ENCODE data around the gene LRGUK.

LRGUK gene

DNA sequence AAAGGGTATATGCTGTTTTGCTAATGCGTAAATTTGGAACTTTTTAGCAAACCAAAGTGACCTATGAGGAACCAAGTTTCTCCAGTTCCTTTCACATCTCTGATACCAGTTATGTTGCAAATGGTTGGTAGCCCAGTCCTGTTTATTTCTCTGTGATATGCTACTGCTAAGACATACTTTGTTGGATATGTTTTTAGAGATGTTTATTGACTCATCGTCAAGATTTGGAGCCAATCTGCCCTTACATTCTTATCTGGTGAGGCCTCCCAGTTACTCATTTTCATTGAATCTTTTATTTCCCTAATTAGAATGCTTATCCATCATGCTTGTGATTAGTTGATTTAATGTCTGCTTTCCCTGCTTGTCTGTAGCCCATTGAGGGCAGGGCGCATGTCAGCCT is 58.9 kb downstream of the LRGUK start:
- no peaks in the 10 kb centered on the region for H3K36me3 ChIP-seq (ENCODE audit: control insufficient read depth, insufficient read depth, low read length)
- no peaks in the 10 kb centered on the region for H3K4me1 ChIP-seq (ENCODE audit: control insufficient read depth, insufficient read depth, low read length, poor library complexity, severe bottlenecking)
- no peak overlapping the region for H3K27ac ChIP-seq (ENCODE audit: low read depth, low read length, severe bottlenecking)
- no CpG with 5 or more reads among the region's 3 CpGs for WGBS, 2 experiments (ENCODE audit: insufficient coverage in 2 of 2)
- H3K4me3 ChIP-seq (ENCODE audit: extremely low read depth, insufficient read depth, low read length, poor library complexity, severe bottlenecking) = no peak overlapping the region
- no peaks in the 10 kb centered on the region for H3K9me3 ChIP-seq (ENCODE audit: control insufficient read depth, low read length)

DNA sequence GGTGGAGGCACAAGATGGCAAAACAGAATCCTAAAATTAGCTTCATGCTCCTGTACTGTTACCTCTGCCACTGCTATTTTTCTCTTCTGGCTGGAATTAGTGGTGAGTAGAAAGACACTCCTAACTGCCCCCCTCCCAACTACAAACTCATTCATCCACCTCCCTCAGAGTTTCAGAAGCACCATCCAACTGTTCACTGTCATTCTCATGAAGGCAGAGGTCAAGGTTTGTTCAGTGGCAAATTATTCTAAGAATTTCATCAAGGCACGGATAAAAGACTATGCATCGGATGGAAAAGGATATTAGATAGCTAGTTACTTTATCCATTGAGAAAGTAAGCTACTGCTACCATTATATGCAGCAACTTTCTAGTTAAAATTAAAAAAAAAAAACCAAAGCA is 59.7 kb downstream of the LRGUK start:
- Histone ChIP-seq H3K4me3 (ENCODE audit: extremely low read depth, insufficient read depth, low read length, poor library complexity, severe bottlenecking) (no peak overlapping the region), H3K36me3 (ENCODE audit: control insufficient read depth, insufficient read depth, low read length) (no peaks in the 10 kb centered on the region), H3K4me1 (ENCODE audit: control insufficient read depth, insufficient read depth, low read length, poor library complexity, severe bottlenecking) (no peaks in the 10 kb centered on the region), H3K9me3 (ENCODE audit: control insufficient read depth, low read length) (no peaks in the 10 kb centered on the region), H3K27ac (ENCODE audit: low read depth, low read length, severe bottlenecking) (no peak overlapping the region)
- WGBS, 2 experiments (ENCODE audit: insufficient coverage in 2 of 2) = no CpG with 5 or more reads among the region's 2 CpGs

- no peak overlapping the region for H3K27ac ChIP-seq (ENCODE audit: low read depth, low read length, severe bottlenecking)
- no peaks in the 10 kb centered on the region for H3K36me3 ChIP-seq (ENCODE audit: control insufficient read depth, insufficient read depth, low read length)
- no peaks in the 10 kb centered on the region for H3K9me3 ChIP-seq (ENCODE audit: control insufficient read depth, low read length)
- no CpG with 5 or more reads among the region's 1 CpG for WGBS, 2 experiments (ENCODE audit: insufficient coverage in 2 of 2)
- H3K4me1 ChIP-seq (ENCODE audit: control insufficient read depth, insufficient read depth, low read length, poor library complexity, severe bottlenecking) = no peaks in the 10 kb centered on the region
- no peak overlapping the region for H3K4me3 ChIP-seq (ENCODE audit: extremely low read depth, insufficient read depth, low read length, poor library complexity, severe bottlenecking)
These were observed 60.8 kb downstream of the LRGUK start for GRCh38 chr7:134187893-134188292.

DNA sequence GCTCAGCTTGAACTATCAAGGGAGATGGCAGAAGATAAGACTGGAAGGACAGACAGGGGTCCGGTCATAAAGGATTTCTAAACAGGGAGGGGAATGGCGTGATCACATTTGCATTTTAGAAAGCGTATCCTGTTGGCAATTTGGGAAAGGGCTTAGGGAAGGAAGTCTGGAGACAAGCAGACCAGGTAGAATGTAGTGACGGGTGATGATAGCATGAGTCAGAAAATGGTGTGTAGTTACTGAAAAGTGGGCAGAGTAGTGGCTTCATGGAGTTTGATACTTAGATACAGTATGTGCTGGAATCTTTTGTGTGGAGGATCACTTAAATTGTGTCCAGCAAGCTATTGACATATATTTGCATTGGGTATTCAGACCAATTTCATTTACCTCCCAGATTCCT is 61.2 kb downstream of the LRGUK start:
- no peaks in the 10 kb centered on the region for H3K36me3 ChIP-seq (ENCODE audit: control insufficient read depth, insufficient read depth, low read length)
- no peaks in the 10 kb centered on the region for H3K9me3 ChIP-seq (ENCODE audit: control insufficient read depth, low read length)
- no peak overlapping the region for H3K4me3 ChIP-seq (ENCODE audit: extremely low read depth, insufficient read depth, low read length, poor library complexity, severe bottlenecking)
- H3K4me1 ChIP-seq (ENCODE audit: control insufficient read depth, insufficient read depth, low read length, poor library complexity, severe bottlenecking) = no peaks in the 10 kb centered on the region
- WGBS, 2 experiments (ENCODE audit: insufficient coverage in 2 of 2) = 89 to 91% methylated on average over 2 to 4 of the region's 4 CpGs
- H3K27ac ChIP-seq (ENCODE audit: low read depth, low read length, severe bottlenecking) = no peak overlapping the region

- Histone ChIP-seq H3K4me3 (ENCODE audit: extremely low read depth, insufficient read depth, low read length, poor library complexity, severe bottlenecking) (no peak overlapping the region), H3K9me3 (ENCODE audit: control insufficient read depth, low read length) (no peaks in the 10 kb centered on the region), H3K4me1 (ENCODE audit: control insufficient read depth, insufficient read depth, low read length, poor library complexity, severe bottlenecking) (no peaks in the 10 kb centered on the region), H3K27ac (ENCODE audit: low read depth, low read length, severe bottlenecking) (no peak overlapping the region), H3K36me3 (ENCODE audit: control insufficient read depth, insufficient read depth, low read length) (no peaks in the 10 kb centered on the region)
These were observed 62.4 kb downstream of the LRGUK start for GRCh38 chr7:134189559-134189958.

DNA sequence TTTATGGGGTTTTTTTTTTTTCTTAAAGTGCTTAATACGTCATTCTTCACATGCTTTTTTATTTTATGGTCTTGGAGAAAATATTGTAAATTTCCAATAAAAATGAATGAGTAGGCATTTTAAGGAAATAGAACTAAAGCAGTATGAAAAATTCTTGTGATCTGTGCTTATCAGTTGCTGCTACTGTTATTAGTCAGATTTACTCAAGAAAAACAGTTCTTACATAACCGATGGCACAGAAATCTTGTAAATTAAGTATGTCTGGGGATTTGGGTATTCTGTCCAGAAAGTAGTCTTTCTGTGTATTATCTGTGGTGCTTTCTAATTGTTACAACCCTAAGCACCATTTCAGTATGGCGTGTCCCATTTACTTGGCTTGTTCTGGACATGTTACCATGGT is 64.7 kb downstream of the LRGUK start:
- no peaks in the 10 kb centered on the region for H3K4me1 ChIP-seq (ENCODE audit: control insufficient read depth, insufficient read depth, low read length, poor library complexity, severe bottlenecking)
- H3K4me3 ChIP-seq (ENCODE audit: extremely low read depth, insufficient read depth, low read length, poor library complexity, severe bottlenecking) = no peak overlapping the region
- WGBS, 2 experiments (ENCODE audit: insufficient coverage in 2 of 2) = 100% methylated on average over 1 of the region's 3 CpGs; no CpG with 5 or more reads in 1 of the 2 experiments
- H3K27ac ChIP-seq (ENCODE audit: low read depth, low read length, severe bottlenecking) = no peak overlapping the region
- no peaks in the 10 kb centered on the region for H3K9me3 ChIP-seq (ENCODE audit: control insufficient read depth, low read length)
- H3K36me3 ChIP-seq (ENCODE audit: control insufficient read depth, insufficient read depth, low read length) = no peaks in the 10 kb centered on the region

- no peaks in the 10 kb centered on the region for H3K4me1 ChIP-seq (ENCODE audit: control insufficient read depth, insufficient read depth, low read length, poor library complexity, severe bottlenecking)
- H3K9me3 ChIP-seq (ENCODE audit: control insufficient read depth, low read length) = no peaks in the 10 kb centered on the region
- no CpG with 5 or more reads among the region's 1 CpG for WGBS, 2 experiments (ENCODE audit: insufficient coverage in 2 of 2)
- no peak overlapping the region for H3K27ac ChIP-seq (ENCODE audit: low read depth, low read length, severe bottlenecking)
- no peak overlapping the region for H3K4me3 ChIP-seq (ENCODE audit: extremely low read depth, insufficient read depth, low read length, poor library complexity, severe bottlenecking)
- H3K36me3 ChIP-seq (ENCODE audit: control insufficient read depth, insufficient read depth, low read length) = no peaks in the 10 kb centered on the region
These were observed 66.1 kb downstream of the LRGUK start for GRCh38 chr7:134193240-134193639.

DNA sequence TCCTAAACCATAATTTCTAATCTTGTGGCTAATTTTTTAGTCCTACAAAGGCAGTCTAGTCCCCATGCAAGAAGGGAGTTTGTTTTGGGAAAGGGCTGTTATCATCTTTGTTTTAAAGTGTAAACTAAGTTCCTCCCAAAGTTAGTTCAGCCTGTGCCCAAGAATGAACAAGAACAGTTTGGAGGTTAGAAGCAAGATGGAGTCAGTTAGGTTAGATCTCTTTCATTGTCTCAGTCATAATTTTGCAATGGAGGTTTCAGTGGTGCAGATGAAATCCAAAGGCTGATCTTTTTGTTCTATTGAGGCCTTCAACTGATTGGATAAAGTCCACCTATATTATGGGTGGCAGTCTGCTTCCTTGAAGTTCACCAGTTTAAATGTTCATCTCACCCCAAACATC is 68.1 kb downstream of the LRGUK start:
- no peaks in the 10 kb centered on the region for H3K9me3 ChIP-seq (ENCODE audit: control insufficient read depth, low read length)
- H3K4me3 ChIP-seq (ENCODE audit: extremely low read depth, insufficient read depth, low read length, poor library complexity, severe bottlenecking) = no peak overlapping the region
- no peaks in the 10 kb centered on the region for H3K4me1 ChIP-seq (ENCODE audit: control insufficient read depth, insufficient read depth, low read length, poor library complexity, severe bottlenecking)
- no peaks in the 10 kb centered on the region for H3K36me3 ChIP-seq (ENCODE audit: control insufficient read depth, insufficient read depth, low read length)
- H3K27ac ChIP-seq (ENCODE audit: low read depth, low read length, severe bottlenecking) = no peak overlapping the region

DNA sequence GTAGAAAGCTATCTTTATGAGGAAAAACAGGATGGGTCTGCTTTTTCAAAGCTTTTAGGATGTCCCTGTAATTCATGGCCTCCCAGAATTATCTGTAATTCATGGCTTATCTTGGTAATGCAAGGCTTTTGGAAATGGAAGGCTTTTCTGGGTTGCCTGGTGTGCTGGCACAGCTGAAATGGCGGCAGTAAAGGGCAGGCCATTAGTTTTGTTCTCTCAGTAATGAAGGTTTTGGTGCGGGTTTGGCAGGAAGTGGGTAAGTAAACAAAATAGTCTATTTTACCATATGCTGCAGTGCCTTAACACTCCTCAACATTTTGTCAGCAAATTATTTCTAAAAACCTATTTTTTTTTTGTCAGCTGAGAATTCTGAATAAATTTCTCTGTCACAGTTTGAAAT is 69.3 kb downstream of the LRGUK start:
- Histone ChIP-seq H3K4me3 (ENCODE audit: extremely low read depth, insufficient read depth, low read length, poor library complexity, severe bottlenecking) (no peak overlapping the region), H3K27ac (ENCODE audit: low read depth, low read length, severe bottlenecking) (no peak overlapping the region), H3K9me3 (ENCODE audit: control insufficient read depth, low read length) (no peaks in the 10 kb centered on the region), H3K36me3 (ENCODE audit: control insufficient read depth, insufficient read depth, low read length) (no peaks in the 10 kb centered on the region), H3K4me1 (ENCODE audit: control insufficient read depth, insufficient read depth, low read length, poor library complexity, severe bottlenecking) (no peaks in the 10 kb centered on the region)
- 78 to 100% methylated on average over 1 of the region's 2 CpGs for WGBS, 2 experiments (ENCODE audit: insufficient coverage in 2 of 2)

- H3K9me3 ChIP-seq (ENCODE audit: control insufficient read depth, low read length) = no peaks in the 10 kb centered on the region
- no peak overlapping the region for H3K27ac ChIP-seq (ENCODE audit: low read depth, low read length, severe bottlenecking)
- H3K4me3 ChIP-seq (ENCODE audit: extremely low read depth, insufficient read depth, low read length, poor library complexity, severe bottlenecking) = no peak overlapping the region
- H3K36me3 ChIP-seq (ENCODE audit: control insufficient read depth, insufficient read depth, low read length) = no peaks in the 10 kb centered on the region
- 80 to 93% methylated on average over 1 to 2 of the region's 2 CpGs for WGBS, 2 experiments (ENCODE audit: insufficient coverage in 2 of 2)
- no peaks in the 10 kb centered on the region for H3K4me1 ChIP-seq (ENCODE audit: control insufficient read depth, insufficient read depth, low read length, poor library complexity, severe bottlenecking)
These were observed 70.2 kb downstream of the LRGUK start for GRCh38 chr7:134197345-134197744.

GRCh38 chr7:134200970-134201369 is 73.8 kb downstream of the LRGUK start:
- Histone ChIP-seq H3K36me3 (ENCODE audit: control insufficient read depth, insufficient read depth, low read length) (no peaks in the 10 kb centered on the region), H3K27ac (ENCODE audit: low read depth, low read length, severe bottlenecking) (no peak overlapping the region), H3K4me3 (ENCODE audit: extremely low read depth, insufficient read depth, low read length, poor library complexity, severe bottlenecking) (no peak overlapping the region), H3K9me3 (ENCODE audit: control insufficient read depth, low read length) (no peaks in the 10 kb centered on the region), H3K4me1 (ENCODE audit: control insufficient read depth, insufficient read depth, low read length, poor library complexity, severe bottlenecking) (no peaks in the 10 kb centered on the region)
- 82 to 90% methylated on average over 2 of the region's 5 CpGs for WGBS, 2 experiments (ENCODE audit: insufficient coverage in 2 of 2)

All from mesodermal cell (in vitro differentiated cells).